Fibroblast of gingiva (primary cell): ENCODE results near the gene VSIG10.
"Not testable (repeated sequence)": the region's sequence is repeated elsewhere in the genome, so short reads cannot be mapped to it uniquely, and the experiment has no call there.

ENCODE experiments used
- DNase-seq: peaks from one replicate; pipeline ENCODE4 v3.0.0-alpha.2; 2011; ENCODE audit warnings: low read depth

The VSIG10 gene

DNA sequence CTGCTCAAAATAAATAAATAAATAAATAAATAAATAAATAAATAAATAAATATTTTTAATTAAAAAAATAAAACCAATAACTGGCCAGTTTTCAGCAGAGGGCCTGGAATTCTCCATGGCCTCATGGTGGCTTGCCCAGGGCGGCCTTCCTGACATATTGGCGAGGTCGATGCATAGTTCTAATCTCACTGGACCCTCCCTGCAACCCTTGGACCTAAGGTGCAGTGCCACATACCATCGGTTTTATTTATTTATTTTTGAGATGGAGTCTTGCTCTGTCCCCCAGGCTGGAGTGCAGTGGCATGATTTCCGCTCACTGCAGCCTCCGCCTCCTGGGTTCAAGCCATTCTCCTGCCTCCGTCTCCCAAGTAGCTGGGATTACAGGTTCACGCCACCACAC is 3.9 kb upstream of the VSIG10 start:
- no peak for DNase-seq

DNA sequence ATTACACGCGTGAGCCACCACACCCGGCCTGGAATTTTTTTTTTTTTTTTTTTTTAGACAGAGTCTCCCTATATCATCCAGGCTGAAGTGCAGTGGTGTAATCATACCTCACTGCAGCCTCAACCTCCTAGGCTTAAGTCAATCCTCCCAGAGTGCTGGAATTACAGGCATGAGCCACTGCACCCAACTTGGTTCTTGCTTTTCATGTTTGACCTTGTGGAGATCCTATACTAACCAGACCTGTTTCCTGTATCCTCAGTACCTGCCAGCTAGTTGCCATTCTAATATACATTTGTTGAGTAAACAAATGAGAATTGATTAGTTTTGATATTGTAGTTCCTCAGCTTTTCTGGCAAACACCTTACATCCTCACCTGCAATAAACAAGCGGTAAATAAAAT is 3.2 kb upstream of the VSIG10 start:
- DNase-seq: no peak

DNA sequence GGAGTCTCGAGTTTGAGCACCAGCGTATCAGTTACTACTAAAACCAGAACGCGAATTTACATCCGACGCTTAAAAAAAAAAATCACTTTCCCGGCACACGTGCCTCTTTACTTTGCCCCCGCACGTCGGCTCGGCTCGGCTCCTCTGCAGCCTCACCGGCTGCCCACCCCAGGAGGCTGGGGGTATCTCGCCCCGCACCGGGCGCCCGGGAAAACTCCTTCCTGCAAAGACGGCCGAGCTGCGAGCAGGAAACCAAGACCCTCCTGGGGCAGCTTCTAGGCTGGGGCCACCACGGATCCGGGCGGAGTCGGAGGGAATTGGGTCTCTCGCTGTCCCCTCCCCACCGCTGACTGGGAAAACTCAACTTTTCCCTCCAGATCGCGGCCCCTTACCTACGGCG is 610 bp downstream of the VSIG10 start:
- no peak for DNase-seq

DNA sequence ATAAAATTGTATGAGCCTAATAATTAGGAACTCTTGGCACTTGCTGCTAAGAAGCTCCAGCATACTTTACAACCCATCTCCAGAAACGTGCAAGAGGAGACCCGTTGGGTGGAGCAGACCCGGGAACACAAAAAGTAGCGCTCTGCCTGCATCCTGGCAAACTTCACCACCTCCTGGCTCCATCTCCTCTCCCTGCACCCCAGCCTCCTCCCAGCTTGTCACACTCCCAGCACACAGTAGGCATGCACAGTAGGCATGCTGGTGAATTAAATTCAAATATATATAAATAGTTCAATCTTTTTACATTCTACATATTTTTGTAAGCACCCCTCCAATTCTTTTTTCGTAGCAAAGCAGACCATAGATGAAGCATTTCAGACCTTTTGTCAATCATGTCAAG is 1.2 kb downstream of the VSIG10 start:
- DNase-seq: no peak

DNA sequence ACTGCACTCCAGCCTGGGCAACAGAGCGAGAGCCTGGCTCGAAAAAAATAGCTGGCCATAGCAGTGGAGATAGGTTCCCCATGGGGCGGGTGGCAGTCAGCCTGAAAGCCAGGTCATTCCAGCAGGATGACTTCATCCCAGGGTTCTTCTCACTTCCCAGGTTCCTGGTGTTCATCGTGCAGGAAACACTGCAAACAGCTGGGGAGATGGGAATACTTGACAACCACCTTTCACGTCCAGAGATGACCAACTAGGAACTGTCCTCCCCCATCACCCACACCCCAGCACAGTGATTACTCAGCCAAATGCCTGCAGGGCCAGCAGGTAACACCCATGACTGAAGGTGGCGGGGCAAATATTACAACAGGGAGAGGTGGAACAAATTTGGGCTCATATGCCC is 1.7 kb downstream of the VSIG10 start:
- DNase-seq: no peak

DNA sequence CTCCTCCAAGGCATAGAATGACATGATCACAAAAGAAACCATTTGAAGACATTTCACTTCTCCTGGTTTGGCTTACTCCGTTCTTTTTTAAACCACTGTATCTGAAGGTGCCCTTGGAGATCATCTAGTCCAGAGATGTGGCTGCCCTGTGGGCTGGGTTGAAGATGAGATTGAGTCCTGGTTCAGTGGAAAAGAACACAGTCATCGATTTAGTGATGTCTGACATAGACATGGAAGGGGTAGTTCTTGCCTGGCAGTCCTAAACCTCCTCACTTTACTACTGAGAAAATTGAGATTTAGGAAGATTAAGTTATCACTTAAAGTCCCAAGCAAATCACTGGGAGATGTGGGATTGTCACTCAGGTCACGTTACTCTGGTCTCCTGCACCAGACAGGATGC is 2.8 kb downstream of the VSIG10 start:
- DNase-seq: no peak

DNA sequence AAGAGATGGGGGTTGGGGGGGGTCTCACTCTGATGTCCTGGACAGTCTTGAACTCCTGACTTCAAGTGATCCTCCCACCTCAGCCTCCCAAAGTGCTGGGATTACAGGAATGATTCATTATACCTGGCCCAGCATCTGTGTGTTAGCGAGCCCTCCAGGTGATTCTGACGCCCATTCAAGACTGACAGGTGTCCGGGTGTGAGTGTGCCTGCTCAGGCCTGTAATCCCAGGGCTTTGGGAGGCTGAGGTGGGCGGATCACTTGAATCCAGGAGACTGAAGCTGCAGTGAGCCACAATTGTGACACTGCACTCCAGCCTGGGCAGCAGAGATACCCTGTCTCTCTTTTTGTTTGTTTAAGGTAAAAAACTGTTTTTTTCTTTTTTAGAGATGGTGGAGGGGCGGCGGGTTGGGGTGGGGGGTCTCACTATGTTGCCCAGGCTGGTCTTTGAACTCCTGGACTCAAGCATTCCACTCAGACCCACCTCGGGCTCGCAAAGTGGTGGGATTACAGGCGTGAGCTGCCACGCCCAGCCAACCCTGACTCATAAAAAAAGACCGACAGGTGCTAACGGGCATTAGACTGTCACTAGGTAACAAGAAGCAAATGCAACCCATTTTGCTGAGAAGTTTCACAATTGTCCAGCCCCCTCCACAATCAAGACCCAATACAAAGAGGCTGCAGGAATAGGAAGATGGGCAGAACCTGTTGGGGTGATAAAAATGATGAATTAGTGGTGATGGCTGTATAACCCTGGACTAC is 4.7 kb downstream of the VSIG10 start:
- no peak for DNase-seq

DNA sequence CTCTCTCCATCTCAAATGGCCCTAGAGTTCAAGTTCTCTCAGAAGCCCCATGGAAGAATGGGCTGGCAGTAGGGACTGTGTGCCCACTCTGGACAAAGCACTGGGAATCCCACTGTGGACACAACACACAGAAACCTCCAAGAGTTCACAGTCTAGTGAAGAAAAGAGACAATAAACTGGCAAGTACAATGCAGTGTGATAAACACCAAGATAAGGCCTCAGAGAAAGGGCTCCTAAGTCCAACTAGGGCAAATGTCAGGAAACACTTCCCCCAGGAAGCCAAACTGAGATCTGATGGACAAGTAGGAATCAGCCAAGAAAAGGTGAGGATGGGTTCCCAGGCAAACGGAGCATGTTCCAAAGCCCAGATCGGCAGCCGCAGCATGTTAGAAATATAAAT is 5.4 kb downstream of the VSIG10 start:
- no peak for DNase-seq

DNA sequence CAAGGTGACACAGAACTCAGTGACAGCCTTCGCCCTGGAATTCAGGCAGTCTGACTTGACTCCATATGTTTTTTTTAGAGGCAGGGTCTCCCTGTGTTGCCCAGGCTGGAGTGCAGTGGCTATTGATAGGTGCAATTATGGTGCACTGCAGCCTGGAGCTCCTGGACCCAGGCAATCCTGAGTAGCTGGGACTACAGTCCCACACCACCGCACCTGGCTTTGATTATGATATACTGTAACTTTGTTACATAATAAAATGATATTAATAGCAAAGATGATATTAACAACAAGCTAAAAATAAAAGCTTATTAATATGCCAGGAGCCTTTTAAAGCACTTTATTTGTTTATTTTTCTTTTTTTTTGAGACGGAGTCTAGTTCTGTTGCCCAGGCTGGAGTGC is 9.8 kb downstream of the VSIG10 start:
- DNase-seq: no peak

DNA sequence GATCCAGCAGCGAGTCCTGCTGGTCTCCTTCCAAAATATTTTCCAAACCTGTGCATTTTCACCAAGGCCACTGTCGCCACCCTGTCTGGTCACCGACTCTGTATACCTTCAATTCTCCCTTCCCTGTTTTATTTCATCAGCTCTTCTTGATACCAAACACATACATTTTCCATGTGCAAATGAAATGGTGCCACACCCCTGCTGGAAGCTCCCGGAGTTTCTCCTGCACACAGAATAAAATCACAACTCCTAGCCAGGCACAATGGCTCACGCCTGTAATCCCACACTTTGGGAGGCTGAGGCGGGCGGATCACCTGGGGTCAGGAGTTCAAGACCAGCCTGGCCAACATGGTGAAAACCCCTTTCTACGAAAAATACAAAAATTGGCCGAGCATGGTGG is 14.0 kb downstream of the VSIG10 start:
- DNase-seq: no peak

DNA sequence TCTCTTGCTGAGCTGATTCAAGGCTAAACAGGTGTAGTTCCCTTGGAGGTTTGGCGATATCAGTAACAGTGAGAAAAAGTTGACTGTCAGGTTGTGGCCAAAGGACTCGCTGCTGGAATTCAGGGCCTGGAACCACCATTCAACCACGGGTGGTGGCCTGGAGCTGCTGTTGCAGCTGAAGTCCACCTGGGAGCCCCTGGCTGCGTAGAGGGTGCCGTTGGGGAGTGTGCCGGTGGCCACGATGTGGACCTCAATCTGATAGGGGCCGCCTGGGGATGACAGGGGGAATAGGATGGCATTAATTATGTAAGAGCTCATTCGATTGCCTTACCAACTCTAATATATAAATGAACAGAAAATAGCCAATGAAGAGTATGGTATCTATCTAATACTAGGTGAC is 21.6 kb downstream of the VSIG10 start:
- DNase-seq: no peak

DNA sequence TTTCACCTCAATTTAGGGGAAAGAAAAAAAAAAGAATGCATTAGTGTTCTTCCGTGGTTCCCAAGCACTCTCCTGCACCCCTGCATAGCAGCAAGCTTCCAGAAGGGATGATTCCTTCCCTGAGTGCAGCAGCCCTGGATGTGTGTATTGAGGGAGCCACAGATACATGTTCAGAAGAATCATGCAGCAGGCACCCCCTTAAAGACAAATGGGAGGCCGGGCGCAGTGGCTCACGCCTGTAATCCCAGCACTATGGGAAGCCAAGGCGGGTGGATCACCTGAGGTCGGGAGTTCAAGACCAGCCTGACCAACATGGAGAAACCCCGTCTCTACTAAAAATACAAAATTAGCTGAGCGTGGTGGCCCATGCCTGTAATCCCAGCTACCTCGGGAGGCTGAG is 22.3 kb downstream of the VSIG10 start:
- DNase-seq: not testable (repeated sequence)

DNA sequence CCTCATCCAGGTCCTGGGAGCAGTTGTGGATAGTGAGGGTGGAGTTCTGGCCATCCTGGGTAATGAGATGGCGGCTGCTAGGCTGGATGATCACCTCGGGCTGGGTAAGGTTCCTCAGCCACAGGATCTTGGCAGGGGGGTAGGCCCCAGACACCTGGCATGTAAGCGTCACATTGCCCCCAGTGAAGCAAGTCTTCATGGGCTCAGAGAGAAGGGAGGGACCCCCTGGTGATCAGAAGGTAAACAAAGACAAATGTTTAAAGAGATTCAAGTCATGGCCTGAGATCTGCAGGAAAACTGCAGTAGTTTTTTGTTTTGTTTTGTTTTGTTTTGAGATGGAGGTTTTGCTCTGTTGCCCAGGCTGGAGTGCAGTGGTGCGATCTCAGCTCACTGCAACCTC is 30.0 kb downstream of the VSIG10 start:
- DNase-seq: no peak

DNA sequence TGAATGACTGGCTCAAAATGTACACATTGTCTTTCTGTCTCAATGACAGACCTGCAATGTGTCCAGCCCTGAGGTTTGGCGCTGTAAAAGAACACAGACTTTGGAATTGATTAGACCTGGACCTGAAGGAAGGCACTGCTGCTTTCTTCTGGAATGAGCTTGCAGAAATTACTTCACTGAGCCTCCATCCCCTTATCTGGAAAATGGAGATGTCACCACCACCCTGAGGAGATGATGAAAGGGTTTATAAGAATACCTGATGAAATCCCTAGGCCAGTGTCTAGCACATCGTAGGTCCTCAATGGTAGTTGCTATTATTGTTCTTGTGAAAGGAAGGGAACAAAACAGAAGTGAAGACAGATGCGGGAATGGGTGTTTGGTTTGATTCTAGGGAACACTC is 33.2 kb downstream of the VSIG10 start:
- no peak for DNase-seq

DNA sequence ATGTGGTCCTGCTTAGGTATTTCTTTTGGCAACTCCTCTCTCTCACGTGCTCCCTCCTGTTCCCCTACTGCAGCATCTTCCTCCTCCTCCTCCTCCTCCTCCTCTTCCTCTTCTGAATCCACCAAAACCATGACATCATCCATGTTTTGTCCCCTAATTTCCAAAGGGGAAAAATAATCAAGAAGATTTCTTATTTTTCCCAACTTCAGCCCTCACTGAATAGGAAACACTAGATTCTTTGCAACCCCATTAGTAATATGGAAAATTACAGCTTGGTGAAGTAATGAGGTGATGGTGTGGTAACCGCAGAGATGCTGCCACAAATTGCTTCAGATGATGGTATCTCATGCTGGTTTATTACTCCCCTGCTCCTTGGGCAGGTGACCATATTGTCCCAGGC is 35.4 kb downstream of the VSIG10 start:
- no peak for DNase-seq

DNA sequence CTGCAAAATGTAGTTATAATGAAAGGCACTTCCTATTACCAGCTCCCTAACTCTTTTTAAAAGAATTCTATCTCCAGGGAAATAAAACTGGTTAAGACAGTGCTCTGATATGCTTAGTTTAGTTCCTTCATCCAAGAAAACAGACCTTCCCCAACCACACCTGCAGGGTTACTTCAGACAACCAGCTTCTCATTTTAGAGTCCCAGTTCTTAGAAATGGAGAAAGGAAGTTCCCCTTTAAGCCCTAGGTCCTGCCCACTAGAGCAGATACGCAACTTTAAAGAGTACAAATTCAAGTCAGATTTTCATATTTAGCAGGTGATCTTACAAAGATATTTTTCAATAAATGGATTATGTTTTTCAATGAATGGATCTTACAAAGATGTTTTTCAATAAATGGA is 38.4 kb downstream of the VSIG10 start:
- no peak for DNase-seq

DNA sequence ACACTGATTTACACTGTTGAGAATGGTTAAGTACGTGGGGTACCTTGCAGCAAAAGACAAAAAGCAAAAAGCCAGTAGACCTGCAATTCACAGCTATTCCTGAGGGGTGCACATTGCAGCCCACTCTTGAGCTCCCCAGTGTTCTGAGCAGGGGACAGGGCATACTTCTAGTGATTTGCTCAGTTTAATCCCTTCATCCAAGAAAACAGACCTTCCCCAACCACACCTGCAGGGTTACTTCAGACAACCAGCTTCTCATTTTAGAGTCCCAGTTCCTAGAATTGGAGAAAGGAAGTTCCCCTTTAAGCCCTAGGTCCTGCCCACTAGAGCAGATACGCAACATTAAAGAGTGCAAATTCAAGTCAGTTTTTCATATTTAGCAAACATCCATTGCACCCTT is 39.2 kb downstream of the VSIG10 start:
- DNase-seq: no peak

DNA sequence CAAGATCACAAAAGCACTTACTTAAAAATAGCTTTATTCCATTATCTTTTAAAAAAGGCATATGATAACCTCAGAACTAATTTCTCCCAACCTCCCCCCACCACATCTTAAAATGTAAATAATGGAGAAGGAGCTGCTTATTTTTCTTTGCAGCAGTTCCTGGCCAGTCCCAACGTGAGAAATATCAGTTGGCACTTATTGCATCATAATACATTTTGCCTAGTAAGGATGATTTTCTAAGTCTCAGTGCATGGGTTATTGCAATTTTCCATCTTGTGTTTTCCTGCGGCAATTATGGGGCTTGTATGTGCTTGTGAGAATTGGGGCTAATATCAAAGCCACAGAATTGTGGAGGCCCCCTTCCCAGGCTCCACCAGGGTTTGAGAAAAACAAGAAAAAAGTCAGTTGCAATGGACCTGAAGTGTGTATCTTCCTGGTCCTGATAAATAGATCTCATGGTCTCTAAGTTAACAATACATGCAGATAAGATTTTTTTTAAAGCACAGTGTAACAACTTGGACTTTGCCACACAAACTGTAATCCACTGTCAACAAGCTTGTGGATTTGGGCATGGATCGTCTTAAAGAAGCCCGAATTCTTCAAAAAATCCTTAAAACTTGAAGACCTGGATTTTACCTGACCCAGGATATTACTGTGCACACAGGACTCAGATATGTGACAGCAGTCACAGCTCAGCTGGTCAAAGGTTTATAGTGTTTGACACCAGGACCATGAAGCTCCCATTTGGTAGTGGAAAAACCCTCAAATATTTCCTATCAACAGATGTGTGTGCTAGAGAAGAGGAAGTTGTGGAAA is 40.0 kb downstream of the VSIG10 start:
- DNase-seq: peak; percentile 34

DNA sequence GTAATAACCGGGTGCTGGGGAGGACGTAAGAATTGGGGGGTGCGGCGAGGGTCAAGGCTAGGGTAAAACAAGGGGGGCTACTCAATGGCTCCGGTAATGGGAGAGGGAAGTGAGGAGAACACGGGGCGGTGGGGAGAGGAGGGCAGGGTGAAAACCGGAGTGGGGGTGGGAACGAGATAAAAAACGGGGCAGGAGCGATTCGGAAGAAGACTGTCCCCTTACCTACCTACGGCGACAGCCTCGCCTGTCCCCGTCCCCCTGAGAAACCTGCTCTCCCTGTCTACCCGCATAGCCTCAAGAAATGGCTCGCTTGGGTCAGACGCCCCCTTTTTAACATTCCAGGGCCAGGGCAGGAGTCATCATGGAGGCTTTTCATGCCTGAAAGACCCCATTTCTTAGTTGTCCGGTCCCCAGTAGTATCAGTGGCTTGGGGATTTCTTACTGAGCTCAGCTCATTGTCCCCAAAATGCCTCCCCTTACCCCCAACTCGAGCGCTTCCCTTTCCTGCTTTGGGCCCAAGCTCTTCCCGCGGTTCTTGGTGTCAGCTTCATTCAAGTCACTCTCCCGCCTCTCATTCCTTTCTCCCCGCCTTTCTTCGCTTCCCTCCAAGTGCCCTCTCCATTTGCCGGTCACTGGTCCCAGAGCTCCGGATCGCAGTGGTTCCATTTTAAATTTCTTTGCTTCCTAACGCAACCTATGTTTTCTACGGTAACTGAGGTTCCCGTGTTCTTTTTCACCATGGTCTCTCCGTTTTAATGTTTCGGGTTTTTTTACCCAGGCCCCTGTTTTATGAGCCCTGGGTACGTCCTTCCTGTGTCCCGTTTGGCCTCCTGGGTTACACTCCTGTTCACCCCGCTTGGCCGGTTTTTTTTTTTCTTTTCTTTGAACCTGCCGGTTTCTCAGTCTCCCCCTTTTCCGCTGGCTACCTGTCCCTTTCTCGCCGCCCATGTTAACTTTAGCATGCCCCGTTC is 41.7 kb downstream of the VSIG10 start:
- peak; percentile 48 for DNase-seq

DNA sequence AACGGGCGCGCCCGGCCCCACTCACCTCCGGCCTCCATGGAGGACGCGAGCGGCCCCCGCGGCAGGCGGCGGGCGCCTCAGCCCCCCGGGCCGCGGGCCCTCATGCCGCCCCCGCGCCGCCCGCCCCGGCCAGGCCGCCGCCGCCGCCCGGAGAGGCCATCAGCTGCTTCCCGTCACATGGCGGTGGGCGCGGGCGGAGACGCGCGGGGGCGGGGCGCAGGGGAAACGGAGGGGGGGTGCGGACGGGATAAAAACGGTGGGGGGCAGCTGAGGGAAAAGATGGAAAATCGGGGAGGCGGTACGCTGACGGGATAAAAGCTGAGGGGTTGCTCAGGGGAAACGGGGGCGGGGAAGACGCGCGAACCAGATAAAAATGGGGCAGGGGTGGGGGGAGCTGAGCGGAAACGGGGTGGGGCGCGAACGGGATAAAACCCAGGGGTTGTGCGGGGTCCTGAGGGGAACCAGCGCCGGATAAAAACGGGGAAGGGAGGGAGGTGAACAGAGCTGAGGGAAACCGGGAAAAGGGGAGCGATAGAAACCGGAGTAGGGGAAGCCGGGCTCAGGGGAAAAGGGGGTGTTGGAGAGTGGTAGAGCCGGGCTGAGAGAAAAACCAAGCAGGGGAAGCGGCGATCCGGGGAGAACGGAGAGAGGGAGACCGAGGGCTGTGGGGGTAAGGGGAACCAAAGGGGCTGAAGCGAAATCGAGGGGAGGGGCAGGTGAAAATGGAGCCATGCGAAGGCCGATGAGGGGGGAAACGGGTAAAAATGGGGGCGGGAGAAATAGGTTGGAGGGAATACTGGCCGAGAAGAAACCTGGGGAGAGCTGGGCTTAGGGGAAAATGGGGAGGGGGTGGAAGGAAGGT is 42.6 kb downstream of the VSIG10 start, which contains the start of gene WSB2:
Gene WSB2 (minus strand): TSS at position 169 of the 862 bp plus-strand sequence. CDS start 131 bp downstream, at position 38.
- DNase-seq: peak; percentile 56

DNA sequence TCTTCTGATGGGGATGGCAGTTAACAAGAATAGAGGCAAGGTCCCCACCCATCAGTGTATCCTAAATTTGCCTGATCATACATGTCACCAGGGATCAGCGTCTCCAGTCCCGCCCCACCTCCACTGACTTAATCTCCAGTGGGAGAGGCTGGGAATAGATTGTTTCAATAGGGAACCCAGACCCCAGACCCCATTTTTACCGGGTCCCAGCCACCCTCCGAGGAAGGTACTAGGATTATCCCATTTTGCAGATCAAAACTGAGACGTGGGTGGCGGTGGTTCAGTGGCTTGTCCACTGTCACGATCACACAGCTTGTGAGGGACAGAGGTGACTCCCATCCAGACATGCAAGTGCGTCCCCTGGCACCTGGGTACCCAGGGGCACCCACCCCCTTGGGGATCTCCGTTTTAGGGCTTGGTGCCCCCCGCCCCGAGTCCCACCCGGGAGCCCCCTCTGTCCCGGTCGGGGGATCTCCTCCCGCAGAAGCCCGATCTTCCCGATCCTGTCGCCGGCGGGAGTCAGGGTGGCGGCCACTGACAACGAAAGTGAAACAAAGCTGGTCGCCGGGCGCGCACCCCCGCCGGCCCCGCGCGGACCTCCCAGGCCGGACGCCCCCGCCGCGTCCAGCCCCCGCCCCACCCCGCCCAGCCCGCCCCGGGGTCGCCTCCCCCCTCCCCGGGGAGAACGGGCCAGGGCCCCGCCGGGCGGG is 43.4 kb downstream of the VSIG10 start:
- DNase-seq: no peak
